Mesenchymal stem cell (in vitro differentiated cells and primary cell): Measurements from ENCODE around the gene HOXD3.

ENCODE experiments used
- DNase-seq: peaks from one replicate; pipeline ENCODE4 v3.0.0-alpha.2; 2013
- H2AFZ ChIP-seq: one replicate; pipeline ENCODE4 v1.6.1; 2013; ENCODE audit warnings: low read depth, mild to moderate bottlenecking, control low read depth, inconsistent platforms, low read length, moderate library complexity
- H2AK5ac ChIP-seq: 2 replicates; pipeline ENCODE4 v1.6.1; 2013; ENCODE audit warnings: low read length, moderate library complexity, mild to moderate bottlenecking, inconsistent platforms; ENCODE audit not compliant: severe bottlenecking
- H2BK120ac ChIP-seq: one replicate; pipeline ENCODE4 v1.6.1; 2013; ENCODE audit warnings: low read depth, mild to moderate bottlenecking, inconsistent platforms, low read length, moderate library complexity
- H2BK12ac ChIP-seq, 2 experiments: one replicate each; pipeline ENCODE4 v1.6.1; 2013; ENCODE audit warnings: inconsistent platforms in 2 of 2, low read length in 2 of 2, mild to moderate bottlenecking in 2 of 2, moderate library complexity in 2 of 2, control low read depth in 1 of 2
- H2BK15ac ChIP-seq: one replicate; pipeline ENCODE4 v1.6.1; 2013; ENCODE audit warnings: mild to moderate bottlenecking, low read depth, inconsistent platforms; ENCODE audit not compliant: poor library complexity, severe bottlenecking
- H2BK5ac ChIP-seq: 2 replicates; pipeline ENCODE4 v1.6.1; 2013; ENCODE audit warnings: low read depth, mild to moderate bottlenecking, low read length, control low read depth, inconsistent platforms; ENCODE audit not compliant: poor library complexity, severe bottlenecking
- H3K14ac ChIP-seq, 2 experiments: one replicate each; pipeline ENCODE4 v1.6.1; 2013; ENCODE audit warnings: inconsistent platforms in 2 of 2, low read length in 2 of 2, control low read depth in 1 of 2, mild to moderate bottlenecking in 1 of 2, moderate library complexity in 1 of 2
- H3K18ac ChIP-seq, 2 experiments: one replicate each; pipeline ENCODE4 v1.6.1; 2013; ENCODE audit warnings: inconsistent platforms in 2 of 2, low read length in 2 of 2, control low read depth in 1 of 2, low read depth in 1 of 2, mild to moderate bottlenecking in 1 of 2
- H3K23ac ChIP-seq, 2 experiments: one replicate each; pipeline ENCODE4 v1.6.1; 2013; ENCODE audit warnings: inconsistent platforms in 2 of 2, low read length in 2 of 2, mild to moderate bottlenecking in 2 of 2, moderate library complexity in 2 of 2, control low read depth in 1 of 2
- H3K27ac ChIP-seq: 2 replicates; pipeline ENCODE4 v1.5.1; 2013; ENCODE audit warnings: mild to moderate bottlenecking, moderate library complexity, low read length, control low read depth, inconsistent platforms; ENCODE audit not compliant: poor library complexity, severe bottlenecking
- H3K27me3 ChIP-seq, 2 experiments: 2 replicates each; pipeline versions ENCODE4 v1.6.1 to v1.7.0; 2013; ENCODE audit warnings: low read length in 2 of 2, mild to moderate bottlenecking in 2 of 2, moderate library complexity in 2 of 2, control low read depth in 1 of 2, inconsistent platforms in 1 of 2; ENCODE audit not compliant: control insufficient read depth in 1 of 2, insufficient read depth in 1 of 2
- H3K36me3 ChIP-seq, 2 experiments: 2 replicates each; pipeline versions ENCODE4 v1.6.1 to v1.7.0; 2013; ENCODE audit warnings: low read length in 2 of 2, control low read depth in 1 of 2, inconsistent platforms in 1 of 2, low read depth in 1 of 2, mild to moderate bottlenecking in 1 of 2; ENCODE audit not compliant: insufficient read depth in 2 of 2, control insufficient read depth in 1 of 2
- H3K4ac ChIP-seq, 2 experiments: one replicate each; pipeline ENCODE4 v1.6.1; 2013; ENCODE audit warnings: inconsistent platforms in 2 of 2, low read length in 2 of 2, mild to moderate bottlenecking in 2 of 2, moderate library complexity in 2 of 2, control low read depth in 1 of 2, low read depth in 1 of 2
- H3K4me1 ChIP-seq: 2 replicates; pipeline ENCODE4 v1.6.1; 2013; ENCODE audit warnings: low read depth, low read length, control low read depth; ENCODE audit not compliant: control insufficient read depth, insufficient read depth
- H3K4me2 ChIP-seq: 2 replicates; pipeline ENCODE4 v1.6.1; 2013; ENCODE audit warnings: low read length, mild to moderate bottlenecking, inconsistent platforms; ENCODE audit not compliant: poor library complexity, severe bottlenecking
- H3K4me3 ChIP-seq, 2 experiments: 2 replicates each; pipeline versions ENCODE4 v1.5.1 to v1.7.0; 2013; ENCODE audit warnings: low read length in 2 of 2, mild to moderate bottlenecking in 2 of 2, control low read depth in 1 of 2, low read depth in 1 of 2; ENCODE audit not compliant: insufficient read depth in 1 of 2
- H3K79me1 ChIP-seq: replicated peaks from 2 replicates; pipeline ENCODE4 v1.6.1; 2013; ENCODE audit warnings: mild to moderate bottlenecking, control low read depth, low read length, inconsistent platforms; ENCODE audit not compliant: poor library complexity, severe bottlenecking
- H3K9ac ChIP-seq: 2 replicates; pipeline ENCODE4 v1.7.0; 2013; ENCODE audit warnings: mild to moderate bottlenecking, low read length, moderate library complexity
- H3K9me3 ChIP-seq: 2 replicates; pipeline ENCODE4 v1.7.0; 2013; ENCODE audit warnings: mild to moderate bottlenecking, low read length; ENCODE audit not compliant: control insufficient read depth
- H4K8ac ChIP-seq: one replicate; pipeline ENCODE4 v1.6.1; 2013; ENCODE audit warnings: inconsistent platforms, mild to moderate bottlenecking, low read length, moderate library complexity
- H4K91ac ChIP-seq: one replicate; pipeline ENCODE4 v1.6.1; 2013; ENCODE audit warnings: mild to moderate bottlenecking, low read length, inconsistent platforms
- WGBS: methylation state at CpG from one replicate; pipeline ENCODE4 v1.1.7; 2013; ENCODE audit warnings: mixed read lengths; 5-methylcytosine and 5-hydroxymethylcytosine counted together

Gene HOXD3

GRCh38 chr2:176160251-176160985 is 3.3 kb downstream of the HOXD3 start:
- no peak overlapping the region for H4K91ac ChIP-seq
- H2BK120ac ChIP-seq, result no peak overlapping the region
- H3K27me3 ChIP-seq, result peaks cover 0 to 97% of the 10 kb centered on the region in 2 experiments
- no peaks in the 10 kb centered on the region for H3K9me3 ChIP-seq
- H2BK5ac ChIP-seq, result no peak overlapping the region
- H3K4me3 ChIP-seq, result peak overlapping the region in 1 of 2 experiments; percentile 51
- no peak overlapping the region for H4K8ac ChIP-seq
- no peak overlapping the region for H2AK5ac ChIP-seq
- H3K4me1 ChIP-seq, result peaks cover 34% of the 10 kb centered on the region
- no peak for DNase-seq
- no peak overlapping the region for H3K23ac ChIP-seq
- no peak overlapping the region for H3K18ac ChIP-seq
- H3K4ac ChIP-seq, result no peak overlapping the region
- no peak overlapping the region for H2AFZ ChIP-seq
- no peak overlapping the region for H3K14ac ChIP-seq
- H2BK15ac ChIP-seq, result no peak overlapping the region
- WGBS, result 4% methylated on average over 47 of the region's 50 CpGs
- no peaks in the 10 kb centered on the region for H3K36me3 ChIP-seq
- no peak overlapping the region for H2BK12ac ChIP-seq
- no peak overlapping the region for H3K4me2 ChIP-seq
- peak overlapping the region; percentile 38 for H3K9ac ChIP-seq
- H3K79me1 ChIP-seq, result peaks cover 3% of the 10 kb centered on the region
- H3K27ac ChIP-seq, result no peak overlapping the region

- no peak overlapping the region for H3K4me2 ChIP-seq
- DNase-seq, result no peak
- H2BK12ac ChIP-seq, result no peak overlapping the region
- no peak overlapping the region for H3K4ac ChIP-seq
- no peak overlapping the region for H3K23ac ChIP-seq
- H3K9me3 ChIP-seq, result no peaks in the 10 kb centered on the region
- H3K9ac ChIP-seq, result peak overlapping the region; percentile 78
- H3K36me3 ChIP-seq, result no peaks in the 10 kb centered on the region
- H3K14ac ChIP-seq, result no peak overlapping the region
- H3K18ac ChIP-seq, result no peak overlapping the region
- H3K27ac ChIP-seq, result no peak overlapping the region
- H3K4me3 ChIP-seq, result peak overlapping the region in 1 of 2 experiments; percentile 69
- no peak overlapping the region for H4K8ac ChIP-seq
- WGBS, result 30% methylated on average over 22 of the region's 22 CpGs
- H2BK15ac ChIP-seq, result no peak overlapping the region
- no peak overlapping the region for H2BK5ac ChIP-seq
- H2AK5ac ChIP-seq, result no peak overlapping the region
- H3K27me3 ChIP-seq, result peaks cover 0 to 100% of the 10 kb centered on the region in 2 experiments
- no peak overlapping the region for H4K91ac ChIP-seq
- H2AFZ ChIP-seq, result no peak overlapping the region
- no peak overlapping the region for H2BK120ac ChIP-seq
- peaks cover 35% of the 10 kb centered on the region for H3K4me1 ChIP-seq
- H3K79me1 ChIP-seq, result peaks cover 2% of the 10 kb centered on the region
Measured at GRCh38 chr2:176160986-176161824, 4.1 kb downstream of the HOXD3 start.

DNA sequence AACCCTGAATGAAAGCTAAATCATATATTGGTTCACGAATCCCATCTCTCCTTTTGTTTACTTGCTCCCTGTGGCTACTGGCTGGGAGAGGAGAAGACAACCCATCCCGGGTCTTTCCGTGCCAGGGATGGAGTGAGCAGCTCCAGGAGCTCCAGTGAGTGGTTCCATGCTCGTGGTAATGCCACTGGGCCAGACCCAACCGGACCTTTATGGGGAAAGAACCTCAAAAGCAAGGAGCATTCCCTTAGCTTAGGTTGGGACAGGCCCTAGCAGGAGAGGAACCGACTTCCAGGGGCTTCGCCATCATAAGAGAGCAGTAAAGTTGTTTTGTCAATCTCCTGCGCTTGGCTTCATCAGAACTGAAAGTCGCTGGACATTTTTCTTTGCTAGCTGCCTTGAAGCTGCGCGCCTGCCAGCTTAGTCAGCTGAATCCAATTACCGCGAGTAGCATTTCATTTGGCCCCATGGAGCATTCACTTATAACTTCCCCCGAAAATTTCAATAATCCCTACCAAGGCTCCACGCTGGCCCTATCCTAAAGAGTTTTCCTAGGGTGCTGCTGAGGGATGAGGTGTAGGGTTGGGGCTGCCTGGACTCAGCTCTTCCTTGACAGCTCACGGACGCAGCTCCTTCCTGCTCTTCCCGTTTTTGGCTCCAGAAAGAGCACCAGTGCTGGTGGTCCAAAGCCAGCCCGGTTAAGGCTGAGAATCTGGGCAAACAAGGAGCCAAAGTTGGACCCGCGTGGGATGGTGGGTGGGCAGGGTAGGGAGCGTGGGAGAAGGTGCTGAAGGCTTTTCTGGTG is 4.9 kb downstream of the HOXD3 start:
- no peak overlapping the region for H2AK5ac ChIP-seq
- peaks cover 0 to 98% of the 10 kb centered on the region in 2 experiments for H3K27me3 ChIP-seq
- H3K27ac ChIP-seq, result no peak overlapping the region
- H2BK12ac ChIP-seq, result no peak overlapping the region
- no peak overlapping the region for H4K8ac ChIP-seq
- DNase-seq, result no peak
- no peaks in the 10 kb centered on the region for H3K9me3 ChIP-seq
- peak overlapping the region in 1 of 2 experiments; percentile 69 for H3K4me3 ChIP-seq
- H4K91ac ChIP-seq, result no peak overlapping the region
- H3K14ac ChIP-seq, result no peak overlapping the region
- H3K79me1 ChIP-seq, result no peaks in the 10 kb centered on the region
- no peaks in the 10 kb centered on the region for H3K36me3 ChIP-seq
- no peak overlapping the region for H2BK5ac ChIP-seq
- no peak overlapping the region for H3K18ac ChIP-seq
- H2AFZ ChIP-seq, result no peak overlapping the region
- H3K23ac ChIP-seq, result no peak overlapping the region
- H3K4me2 ChIP-seq, result no peak overlapping the region
- H3K4ac ChIP-seq, result no peak overlapping the region
- H2BK15ac ChIP-seq, result no peak overlapping the region
- peaks cover 33% of the 10 kb centered on the region for H3K4me1 ChIP-seq
- 8% methylated on average over 17 of the region's 22 CpGs for WGBS
- no peak overlapping the region for H2BK120ac ChIP-seq
- H3K9ac ChIP-seq, result peak overlapping the region; percentile 78
